K562 (cell line): ENCODE measurements around the gene SLC18A3. TPM values are rescaled to one million over a fixed set of nuclear protein-coding genes. Genes with fewer than 3 reads are reported as not detected.
A peak's percentile ranks its signal among the peaks of the same experiment; 100 is the strongest.

ENCODE experiments used
- CBX2 ChIP-seq: fragments of 200-600 bp; sonication (generic); IDR thresholded peaks from one replicate; pipeline ENCODE4 v1.6.1; 2012; ENCODE audit warnings: mild to moderate bottlenecking, low read length, inconsistent platforms; ENCODE audit not compliant: insufficient read depth, poor library complexity, severe bottlenecking
- CHD4 ChIP-seq: fragments of 200-600 bp; sonication (generic); IDR thresholded peaks from 3 replicates; pipeline ENCODE4 v1.6.1; 2012; ENCODE audit warnings: low read depth, mild to moderate bottlenecking, mixed read lengths, low read length, inconsistent platforms; ENCODE audit not compliant: insufficient read depth, insufficient replicate concordance, poor library complexity, severe bottlenecking
- CTBP1 ChIP-seq: fragments of 450-650 bp; IDR thresholded peaks from 2 replicates; pipeline ENCODE4 v1.6.1; 2016; ENCODE audit warnings: borderline replicate concordance
- FOXA3 ChIP-seq, 2 experiments: fragments of 450-650 bp in 1 of 2; sonication (generic) in 1 of 2; formaldehyde crosslinking; IDR thresholded peaks in 1 of 2; conservative IDR thresholded peaks in 1 of 2; 2 replicates each; pipeline versions ENCODE4 v1.4.0 to v1.8.0; 2020 to 2022; ENCODE audit warnings: mild to moderate bottlenecking in 2 of 2, missing genetic modification reagents in 1 of 2
- MAX ChIP-seq: sonication (generic); formaldehyde crosslinking; IDR thresholded peaks from 2 replicates; pipeline ENCODE4 v1.9.0; 2022; ENCODE audit warnings: mild to moderate bottlenecking, missing genetic modification reagents
- MBD2 ChIP-seq: sonication (generic); IDR thresholded peaks from 2 replicates; pipeline ENCODE4 v1.6.1; 2016; ENCODE audit warnings: low read depth, borderline replicate concordance
- NONO ChIP-seq, 2 experiments: fragments of 200-400 bp in 1 of 2; fragments of 450-650 bp in 1 of 2; formaldehyde crosslinking in 1 of 2; IDR thresholded peaks; 2 replicates each; pipeline ENCODE4 v1.6.1; 2017; ENCODE audit warnings: low read depth in 2 of 2, mild to moderate bottlenecking in 2 of 2, moderate library complexity in 2 of 2, low read length in 1 of 2
- PPARD ChIP-seq: fragments of 250-450 bp; sonication (Bioruptor Pico); IDR thresholded peaks from 2 replicates; pipeline ENCODE4 v1.8.0; 2022; ENCODE audit warnings: inconsistent platforms, mild to moderate bottlenecking, moderate library complexity
- PTTG1 ChIP-seq: fragments of 450-650 bp; IDR thresholded peaks from 2 replicates; pipeline ENCODE4 v1.6.1; 2016; ENCODE audit warnings: low read depth, mild to moderate bottlenecking, missing genetic modification characterization, missing compliant biosample characterization
- RBM14 ChIP-seq: fragments of 200-400 bp; formaldehyde crosslinking; IDR thresholded peaks from 2 replicates; pipeline ENCODE4 v1.6.1; 2018; ENCODE audit warnings: low read depth, mild to moderate bottlenecking, low read length, moderate library complexity, borderline replicate concordance; ENCODE audit not compliant: insufficient read depth
- SFPQ ChIP-seq: fragments of 200-400 bp; formaldehyde crosslinking; IDR thresholded peaks from 2 replicates; pipeline ENCODE4 v1.6.1; 2017; ENCODE audit warnings: mild to moderate bottlenecking, low read depth, low read length, moderate library complexity
- SRSF1 ChIP-seq: fragments of 200-400 bp; formaldehyde crosslinking; IDR thresholded peaks from 2 replicates; pipeline ENCODE4 v1.6.1; 2017; ENCODE audit warnings: mild to moderate bottlenecking, low read depth, low read length, moderate library complexity
- SRSF7 ChIP-seq: fragments of 200-400 bp; formaldehyde crosslinking; optimal IDR thresholded peaks from 2 replicates; pipeline ENCODE3; 2017; ENCODE audit warnings: mild to moderate bottlenecking, low read depth, low read length
- TCF15 ChIP-seq: fragments of 250-450 bp; sonication (Bioruptor Pico); IDR thresholded peaks from 2 replicates; pipeline ENCODE4 v1.8.0; 2022; ENCODE audit warnings: moderate library complexity, mild to moderate bottlenecking, inconsistent platforms
- ZFP30 ChIP-seq: fragments of 250-450 bp; sonication (Bioruptor Pico); IDR thresholded peaks from 2 replicates; pipeline ENCODE4 v1.8.0; 2022; ENCODE audit warnings: moderate library complexity, mild to moderate bottlenecking, inconsistent platforms, borderline replicate concordance
- ZHX1 ChIP-seq: fragments of 150-350 bp; conservative IDR thresholded peaks from 2 replicates; pipeline ENCODE4 v1.6.1; 2014; ENCODE audit warnings: low read length
- ZNF561 ChIP-seq: fragments of 450-650 bp; formaldehyde crosslinking; conservative IDR thresholded peaks from 2 replicates; pipeline ENCODE4 v1.4.0; 2020; ENCODE audit warnings: mild to moderate bottlenecking, moderate library complexity
- ZNF639 ChIP-seq, 2 experiments: fragments of 200-800 bp in 1 of 2; sonication (Bioruptor generic) in 1 of 2; sonication (generic) in 1 of 2; formaldehyde crosslinking in 1 of 2; IDR thresholded peaks in 1 of 2; conservative IDR thresholded peaks in 1 of 2; 2 replicates each; pipeline versions ENCODE4 v1.5.0 to v1.6.1; 2016 to 2020; ENCODE audit warnings: missing compliant biosample characterization in 1 of 2, missing genetic modification characterization in 1 of 2, missing genetic modification reagents in 1 of 2
- polyA plus RNA-seq, 8 experiments: library from polyadenylated mRNA; depleted of rRNA in 4 of 8; stranded (reverse) in 5 of 8; unstranded in 3 of 8; fragments of >200 nt; fragmentation: Nextera tagmentation in 2 of 8; fragmentation: Illumina TruSeq in 1 of 8; extraction: Ambion mirVana in 2 of 8; extraction: Trizol in 1 of 8; gene quantifications; 2 replicates each; pipeline versions ENCODE4 v1.2.1 to v1.2.3, GENCODE V29; 2011 to 2014; ENCODE audit warnings: inconsistent platforms in 1 of 8, missing spikeins in 1 of 8
- total RNA-seq, 7 experiments: library from RNA; depleted of rRNA in 6 of 7; stranded (reverse); fragments of >200 nt in 6 of 7; fragmentation: Illumina TruSeq in 2 of 7; extraction: Trizol in 2 of 7; gene quantifications; 2 replicates each; pipeline versions ENCODE4 v1.2.1 to v1.2.3, GENCODE V29; 2011 to 2021; ENCODE audit warnings: low replicate concordance in 1 of 7

SLC18A3 gene
- total and polyA plus RNA-seq, 9 of the 15 experiments (the other 6 are each of a cell fraction or from before 2014, with no cell fraction given) = not detected

- no peak for TF ChIP-seq SRSF7
- TF ChIP-seq SRSF1 = no peak
- no peak for TF ChIP-seq CBX2
- no peak for TF ChIP-seq TCF15 (CRISPR knock-in tag)
- no peak for TF ChIP-seq NONO (IDR thresholded peaks at IDR 0.05; ENCODE audit: low read depth in 2 of 2, low read length in 1 of 2)
- TF ChIP-seq ZFP30 (CRISPR knock-in tag) = no peak
- TF ChIP-seq ZHX1 = no peak
- no peak for TF ChIP-seq MAX (CRISPR knock-in tag)
- no peak for TF ChIP-seq PPARD (CRISPR knock-in tag)
- no peak for TF ChIP-seq SFPQ
- no peak for TF ChIP-seq ZNF561 (CRISPR knock-in tag)
- no peak for TF ChIP-seq PTTG1 (tag)
- TF ChIP-seq FOXA3 (CRISPR knock-in tag; conservative IDR thresholded peaks at IDR 0.05 in 1 of 2, IDR thresholded peaks at IDR 0.05 in 1 of 2) = no peak
- TF ChIP-seq ZNF639 (CRISPR knock-in tag; conservative IDR thresholded peaks at IDR 0.05 in 1 of 2, IDR thresholded peaks at IDR 0.05 in 1 of 2) = no peak
- TF ChIP-seq CTBP1 = 0 out of 2 replicates have a peak, but pooled peaks have one; percentile 18
- TF ChIP-seq RBM14 = no peak
- no peak for TF ChIP-seq MBD2
- TF ChIP-seq CHD4 = no peak
Measured at GRCh38 chr10:49594594-49594993, 15.5 kb upstream of the SLC18A3 start (continued).
